Measurements from ENCODE around the gene MYEOV. TPM values are rescaled to one million over a fixed set of nuclear protein-coding genes. Genes with fewer than 3 reads are reported as not detected.

MYEOV gene
- total RNA-seq, 4 donors from 2014 or later: 0.35 to 1.4 TPM; not detected in 2

GRCh38 chr11:69280451-69280850 is 13.5 kb upstream of the MYEOV start:
- no peak for DNase-seq
- H3K4me3 ChIP-seq: no peak overlapping the region
- intact Hi-C loops (cut with DNase I; ENCODE audit: low total_unique reads): no loop called here
- H3K27ac ChIP-seq: no peak overlapping the region
- TF ChIP-seq, protein P1, sequence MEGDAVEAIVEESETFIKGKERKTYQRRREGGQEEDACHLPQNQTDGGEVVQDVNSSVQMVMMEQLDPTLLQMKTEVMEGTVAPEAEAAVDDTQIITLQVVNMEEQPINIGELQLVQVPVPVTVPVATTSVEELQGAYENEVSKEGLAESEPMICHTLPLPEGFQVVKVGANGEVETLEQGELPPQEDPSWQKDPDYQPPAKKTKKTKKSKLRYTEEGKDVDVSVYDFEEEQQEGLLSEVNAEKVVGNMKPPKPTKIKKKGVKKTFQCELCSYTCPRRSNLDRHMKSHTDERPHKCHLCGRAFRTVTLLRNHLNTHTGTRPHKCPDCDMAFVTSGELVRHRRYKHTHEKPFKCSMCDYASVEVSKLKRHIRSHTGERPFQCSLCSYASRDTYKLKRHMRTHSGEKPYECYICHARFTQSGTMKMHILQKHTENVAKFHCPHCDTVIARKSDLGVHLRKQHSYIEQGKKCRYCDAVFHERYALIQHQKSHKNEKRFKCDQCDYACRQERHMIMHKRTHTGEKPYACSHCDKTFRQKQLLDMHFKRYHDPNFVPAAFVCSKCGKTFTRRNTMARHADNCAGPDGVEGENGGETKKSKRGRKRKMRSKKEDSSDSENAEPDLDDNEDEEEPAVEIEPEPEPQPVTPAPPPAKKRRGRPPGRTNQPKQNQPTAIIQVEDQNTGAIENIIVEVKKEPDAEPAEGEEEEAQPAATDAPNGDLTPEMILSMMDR (IDR thresholded peaks at IDR 0.05): no peak
- no peak for TF ChIP-seq POLR2A (IDR thresholded peaks at IDR 0.05)
- H3K27me3 ChIP-seq: no peaks in the 10 kb centered on the region
- no peaks in the 10 kb centered on the region for H3K4me1 ChIP-seq
- no peaks in the 10 kb centered on the region for H3K9me3 ChIP-seq
- no peaks in the 10 kb centered on the region for H3K36me3 ChIP-seq

DNA sequence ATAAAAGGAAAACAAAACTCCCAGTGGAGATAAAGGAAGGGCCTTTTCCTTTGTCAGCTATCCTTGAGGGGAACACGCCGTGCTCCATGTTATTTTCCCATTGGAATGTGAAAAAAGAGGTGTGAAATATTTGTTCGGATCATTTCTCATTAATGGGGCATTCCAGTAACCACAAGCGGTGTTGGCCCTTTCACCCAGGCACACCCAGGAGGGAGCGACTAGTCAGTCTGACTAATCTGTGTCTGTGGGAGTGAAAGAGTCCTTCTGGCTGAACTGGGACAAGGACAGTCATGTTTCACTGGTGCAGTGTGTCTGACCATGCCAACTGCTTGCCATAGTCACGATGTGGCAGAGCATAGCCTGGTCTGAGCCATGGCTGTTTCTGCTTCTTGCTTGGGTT is 13.0 kb upstream of the MYEOV start:
- no peaks in the 10 kb centered on the region for H3K27me3 ChIP-seq
- intact Hi-C loops (cut with DNase I; ENCODE audit: low total_unique reads): no loop called here
- H3K4me3 ChIP-seq: no peak overlapping the region
- H3K9me3 ChIP-seq: no peaks in the 10 kb centered on the region
- H3K27ac ChIP-seq: no peak overlapping the region
- TF ChIP-seq, protein P1 (IDR thresholded peaks at IDR 0.05): no peak
- TF ChIP-seq POLR2A (IDR thresholded peaks at IDR 0.05): no peak
- DNase-seq: no peak
- H3K36me3 ChIP-seq: no peaks in the 10 kb centered on the region
- no peaks in the 10 kb centered on the region for H3K4me1 ChIP-seq

GRCh38 chr11:69283446-69283845 is 10.5 kb upstream of the MYEOV start:
- TF ChIP-seq POLR2A (IDR thresholded peaks at IDR 0.05): no peak
- TF ChIP-seq, protein P1 (IDR thresholded peaks at IDR 0.05): no peak
- intact Hi-C loops (cut with DNase I; ENCODE audit: low total_unique reads): no loop called here
- no peak overlapping the region for H3K27ac ChIP-seq

GRCh38 chr11:69284081-69284511 is 9.9 kb upstream of the MYEOV start:
- Histone ChIP-seq H3K36me3 (no peaks in the 10 kb centered on the region), H3K4me1 (no peaks in the 10 kb centered on the region), H3K27me3 (no peaks in the 10 kb centered on the region), H3K27ac (no peak overlapping the region), H3K4me3 (no peak overlapping the region), H3K9me3 (no peaks in the 10 kb centered on the region)
- DNase-seq: no peak
- TF ChIP-seq, protein P1 (IDR thresholded peaks at IDR 0.05): no peak
- intact Hi-C loops (cut with DNase I; ENCODE audit: low total_unique reads): no loop called here

More at GRCh38 chr11:69283446-69283845, 10.5 kb upstream of the MYEOV start:
- H3K4me3 ChIP-seq: no peak overlapping the region
- no peaks in the 10 kb centered on the region for H3K4me1 ChIP-seq
- no peaks in the 10 kb centered on the region for H3K27me3 ChIP-seq
- no peaks in the 10 kb centered on the region for H3K36me3 ChIP-seq
- no peaks in the 10 kb centered on the region for H3K9me3 ChIP-seq
- DNase-seq: no peak

DNA sequence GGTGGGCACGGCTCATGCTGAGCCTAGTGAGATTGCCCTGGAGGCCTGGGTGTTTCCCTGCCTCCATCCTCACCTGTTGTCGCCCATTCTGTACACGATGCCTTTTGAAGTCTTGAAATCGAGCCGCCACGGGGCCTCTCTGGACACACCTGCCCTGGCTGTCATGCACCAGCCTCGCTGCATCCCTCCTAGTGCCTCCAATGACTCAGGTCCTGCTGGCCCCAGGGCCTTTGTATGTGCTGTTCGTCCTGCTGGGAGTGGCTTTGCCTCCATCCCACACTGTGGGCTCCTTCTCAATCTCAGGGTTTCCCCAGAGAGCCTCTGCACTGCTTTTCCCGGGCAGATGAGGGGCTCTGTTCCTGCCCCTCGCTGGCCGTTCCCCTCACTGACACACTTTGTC is 8.9 kb upstream of the MYEOV start:
- no peak for DNase-seq
- no peak for TF ChIP-seq POLR2A (IDR thresholded peaks at IDR 0.05)
- TF ChIP-seq, protein P1 (IDR thresholded peaks at IDR 0.05): no peak
- Histone ChIP-seq H3K27ac (no peak overlapping the region), H3K9me3 (no peaks in the 10 kb centered on the region), H3K4me3 (no peak overlapping the region), H3K36me3 (no peaks in the 10 kb centered on the region), H3K27me3 (no peaks in the 10 kb centered on the region), H3K4me1 (no peaks in the 10 kb centered on the region)
- intact Hi-C loops (cut with DNase I; ENCODE audit: low total_unique reads): no loop called here

Measured in uterus (tissue), 4 donors.